IMR-90 (cell line): Measurements from ENCODE around the gene TMPRSS6. TPM values are rescaled to one million over a fixed set of nuclear protein-coding genes. Genes with fewer than 3 reads are reported as not detected.

ENCODE experiments used
- ATAC-seq: fragments of 200-7000 bp; cut with Tn5 transposase; 2 replicates; pipeline ENCODE4 v1.9.1; 2020; ENCODE audit warnings: low read depth, mild to moderate bottlenecking, moderate library complexity
- BruUV-seq: library from RNA; stranded (reverse); fragments of 400-500 nt; replicated peaks from 2 replicates; lab custom pipeline; 2021; lab: Mats Ljungman, UMichigan
- CTCF ChIA-PET: fragments of 300-600 bp; formaldehyde crosslinking; extraction: SDS; loops from one replicate; lab custom pipeline; 2021; ENCODE audit warnings: antibody characterized with exemption; lab: Yijun Ruan, JAX
- POLR2A ChIA-PET: fragments of 300-600 bp; sonication (Branson Sonifier 250); formaldehyde crosslinking; loops from one replicate; lab custom pipeline; 2022; ENCODE audit warnings: antibody characterized with exemption; ENCODE audit not compliant: unreplicated experiment; lab: Charles Lee
- DNase-seq: peaks from one replicate; pipeline ENCODE4 v3.0.0; 2013
- H2AFZ ChIP-seq: replicated peaks from 2 replicates; pipeline ENCODE3; 2013; ENCODE audit warnings: low read length, mild to moderate bottlenecking; ENCODE audit not compliant: poor library complexity
- H2AK5ac ChIP-seq: 2 replicates; pipeline ENCODE4 v1.6.1; 2013; ENCODE audit warnings: low read depth, low read length, inconsistent platforms
- H2AK9ac ChIP-seq: replicated peaks from 2 replicates; pipeline ENCODE3; 2013; ENCODE audit warnings: mild to moderate bottlenecking, low read depth, low read length, moderate library complexity; ENCODE audit not compliant: poor library complexity
- H2BK120ac ChIP-seq: 2 replicates; pipeline ENCODE4 v1.6.1; 2013; ENCODE audit warnings: low read depth, low read length, inconsistent platforms
- H2BK15ac ChIP-seq: 3 replicates; pipeline ENCODE4 v1.6.1; 2013; ENCODE audit warnings: low read depth, low read length, inconsistent platforms
- H2BK20ac ChIP-seq: 2 replicates; pipeline ENCODE4 v1.6.1; 2013; ENCODE audit warnings: low read depth, mild to moderate bottlenecking, inconsistent platforms, low read length, moderate library complexity
- H2BK5ac ChIP-seq: 2 replicates; pipeline ENCODE4 v1.6.1; 2013; ENCODE audit warnings: mild to moderate bottlenecking, low read depth, low read length, inconsistent platforms; ENCODE audit not compliant: poor library complexity, severe bottlenecking
- H3K14ac ChIP-seq: replicated peaks from 2 replicates; pipeline ENCODE4 v1.6.1; 2013; ENCODE audit warnings: low read depth, low read length, inconsistent platforms
- H3K18ac ChIP-seq: 2 replicates; pipeline ENCODE4 v1.6.1; 2013; ENCODE audit warnings: low read depth, low read length, control low read depth
- H3K23ac ChIP-seq: 2 replicates; pipeline ENCODE4 v1.6.1; 2013; ENCODE audit warnings: low read depth, low read length, inconsistent platforms
- H3K27ac ChIP-seq: 2 replicates; pipeline ENCODE4 v1.5.1; 2013; ENCODE audit warnings: mild to moderate bottlenecking, control low read depth, low read length; ENCODE audit not compliant: insufficient read depth
- H3K27me3 ChIP-seq: 2 replicates; pipeline ENCODE4 v1.6.1; 2013; ENCODE audit warnings: low read length; ENCODE audit not compliant: control insufficient read depth, insufficient read depth
- H3K36me3 ChIP-seq: 2 replicates; pipeline ENCODE4 v1.6.1; 2013; ENCODE audit warnings: low read length, mixed read lengths; ENCODE audit not compliant: control insufficient read depth, insufficient read depth
- H3K4ac ChIP-seq: 2 replicates; pipeline ENCODE4 v1.6.1; 2013; ENCODE audit warnings: low read depth, low read length, inconsistent platforms
- H3K4me1 ChIP-seq: 2 replicates; pipeline ENCODE4 v1.6.1; 2013; ENCODE audit warnings: low read length, mixed read lengths; ENCODE audit not compliant: control insufficient read depth, insufficient read depth
- H3K4me2 ChIP-seq: 2 replicates; pipeline ENCODE4 v1.6.1; 2013; ENCODE audit warnings: low read depth, mild to moderate bottlenecking, control low read depth, low read length, moderate library complexity
- H3K4me3 ChIP-seq: 2 replicates; pipeline ENCODE4 v1.5.1; 2013; ENCODE audit warnings: low read depth, mild to moderate bottlenecking, control low read depth, low read length, moderate library complexity; ENCODE audit not compliant: insufficient read depth
- H3K56ac ChIP-seq: 2 replicates; pipeline ENCODE4 v1.6.1; 2013; ENCODE audit warnings: low read length, inconsistent platforms; ENCODE audit not compliant: insufficient read depth; ENCODE audit errors: extremely low read depth
- H3K79me1 ChIP-seq, 2 experiments: 2 replicates each; pipeline ENCODE4 v1.6.1; 2013; ENCODE audit warnings: low read length in 2 of 2, inconsistent platforms in 1 of 2, low read depth in 1 of 2
- H3K9ac ChIP-seq: 2 replicates; pipeline ENCODE4 v1.6.1; 2013; ENCODE audit warnings: low read depth, low read length, control low read depth
- H3K9me1 ChIP-seq: 2 replicates; pipeline ENCODE4 v1.6.1; 2013; ENCODE audit warnings: low read length, inconsistent platforms; ENCODE audit not compliant: insufficient read depth
- H3K9me3 ChIP-seq: 2 replicates; pipeline ENCODE4 v1.6.1; 2013; ENCODE audit warnings: low read length; ENCODE audit not compliant: control insufficient read depth, insufficient read depth
- H4K20me1 ChIP-seq: 2 replicates; pipeline ENCODE4 v1.6.1; 2013; ENCODE audit warnings: low read length, inconsistent platforms; ENCODE audit not compliant: insufficient read depth
- H4K5ac ChIP-seq: 2 replicates; pipeline ENCODE4 v1.6.1; 2013; ENCODE audit warnings: mild to moderate bottlenecking, low read depth, low read length, control low read depth
- H4K8ac ChIP-seq, 2 experiments: 2 replicates each; pipeline ENCODE4 v1.6.1; 2013; ENCODE audit warnings: low read depth in 2 of 2, low read length in 2 of 2, control low read depth in 1 of 2, inconsistent platforms in 1 of 2
- H4K91ac ChIP-seq: 2 replicates; pipeline ENCODE4 v1.6.1; 2013; ENCODE audit warnings: low read depth, low read length, inconsistent platforms; ENCODE audit not compliant: insufficient read depth
- BHLHE40 ChIP-seq: fragments of 150-350 bp; IDR thresholded peaks from 2 replicates; pipeline ENCODE4 v1.6.1; 2016; ENCODE audit warnings: mild to moderate bottlenecking, low read depth, low read length
- CEBPB ChIP-seq: IDR thresholded peaks from 2 replicates; pipeline ENCODE4 v1.6.1; 2012; ENCODE audit warnings: low read depth, low read length, improper control_type of control experiment
- CHD1 ChIP-seq: IDR thresholded peaks from 2 replicates; pipeline ENCODE4 v1.6.1; 2012; ENCODE audit warnings: low read depth, low read length, improper control_type of control experiment
- CTCF ChIP-seq: conservative IDR thresholded peaks from 2 replicates; pipeline ENCODE4 v1.5.1; 2012; ENCODE audit warnings: mild to moderate bottlenecking, low read depth, low read length, improper control_type of control experiment
- ELK1 ChIP-seq: fragments of 150-350 bp; IDR thresholded peaks from 2 replicates; pipeline ENCODE4 v1.6.1; 2016; ENCODE audit warnings: low read depth, mild to moderate bottlenecking, low read length, moderate library complexity, borderline replicate concordance
- FOS ChIP-seq: fragments of 150-350 bp; IDR thresholded peaks from 2 replicates; pipeline ENCODE4 v1.6.1; 2016; ENCODE audit warnings: low read depth, low read length
- MAFK ChIP-seq: IDR thresholded peaks from 2 replicates; pipeline ENCODE4 v1.6.1; 2012; ENCODE audit warnings: low read depth, low read length, improper control_type of control experiment
- MAZ ChIP-seq: IDR thresholded peaks from 2 replicates; pipeline ENCODE4 v1.6.1; 2012; ENCODE audit warnings: low read depth, mild to moderate bottlenecking, low read length, improper control_type of control experiment, moderate library complexity, borderline replicate concordance
- MXI1 ChIP-seq: IDR thresholded peaks from 2 replicates; pipeline ENCODE4 v1.6.1; 2012; ENCODE audit warnings: low read depth, mild to moderate bottlenecking, low read length, moderate library complexity, borderline replicate concordance
- NFE2L2 ChIP-seq: fragments of 150-350 bp; IDR thresholded peaks from 2 replicates; pipeline ENCODE4 v1.6.1; 2016; ENCODE audit warnings: low read depth, mild to moderate bottlenecking, low read length
- POLR2A ChIP-seq: IDR thresholded peaks from 2 replicates; pipeline ENCODE4 v1.6.1; 2012; ENCODE audit warnings: mild to moderate bottlenecking, low read depth, low read length
- RAD21 ChIP-seq: IDR thresholded peaks from 2 replicates; pipeline ENCODE4 v1.6.1; 2012; ENCODE audit warnings: low read length, improper control_type of control experiment
- RCOR1 ChIP-seq: IDR thresholded peaks from 2 replicates; pipeline ENCODE4 v1.6.1; 2012; ENCODE audit warnings: mild to moderate bottlenecking, low read length, improper control_type of control experiment; ENCODE audit not compliant: insufficient replicate concordance
- RFX5 ChIP-seq: IDR thresholded peaks from 2 replicates; pipeline ENCODE4 v1.8.0; 2012; ENCODE audit warnings: low read depth, mild to moderate bottlenecking, low read length, moderate library complexity
- SMC3 ChIP-seq: fragments of 150-350 bp; IDR thresholded peaks from 2 replicates; pipeline ENCODE4 v1.6.1; 2016; ENCODE audit warnings: low read depth, mild to moderate bottlenecking, antibody characterized with exemption, low read length, moderate library complexity
- WGBS, 2 experiments: methylation state at CpG; one replicate each; pipeline versions ENCODE4 v1.1.5 to v1.1.7; 2013; ENCODE audit warnings: missing lambda C conversion rate in 2 of 2; ENCODE audit not compliant: insufficient read length in 1 of 2; ENCODE audit errors: extremely low coverage in 2 of 2; 5-methylcytosine and 5-hydroxymethylcytosine counted together
- dilution Hi-C: fragments of 300-500 bp; cut with HindIII; formaldehyde crosslinking; loops from one replicate; pipeline ENCODE4 v1.14.3; 2018; ENCODE audit warnings: low sequenced_read_pairs; ENCODE audit not compliant: unreplicated experiment
- in situ Hi-C: fragments of 300-500 bp; cut with MboI; formaldehyde crosslinking; loops from 3 replicates; pipeline ENCODE4 v1.14.3; 2019; ENCODE audit warnings: low sequenced_read_pairs, inconsistent platforms, mixed read lengths
- intact Hi-C: fragments of 100-400 bp; cut with micrococcal nuclease; formaldehyde crosslinking; loops from 2 replicates; pipeline ENCODE4 v1.10.0; 2022
- polyA plus RNA-seq, 3 experiments: library from polyadenylated mRNA; depleted of rRNA; stranded (reverse); fragments of >200 nt; gene quantifications; 2 replicates each; pipeline ENCODE4 v1.2.3, GENCODE V29; 2012; ENCODE audit warnings: low replicate concordance in 1 of 3
- total RNA-seq: library from RNA; depleted of rRNA; stranded (reverse); fragments of >200 nt; gene quantifications from 2 replicates; pipeline ENCODE4 v1.2.3, GENCODE V29; 2012
- TF ChIP-seq, protein P1 (sequence below): fragments of 150-350 bp; IDR thresholded peaks from 2 replicates; pipeline ENCODE4 v1.6.1; 2017; ENCODE audit warnings: mild to moderate bottlenecking, antibody characterized with exemption, low read length, low read depth

TMPRSS6 gene
- total and polyA plus RNA-seq, 2 of the 4 experiments (the other 2 are of a cell fraction): not detected

DNA sequence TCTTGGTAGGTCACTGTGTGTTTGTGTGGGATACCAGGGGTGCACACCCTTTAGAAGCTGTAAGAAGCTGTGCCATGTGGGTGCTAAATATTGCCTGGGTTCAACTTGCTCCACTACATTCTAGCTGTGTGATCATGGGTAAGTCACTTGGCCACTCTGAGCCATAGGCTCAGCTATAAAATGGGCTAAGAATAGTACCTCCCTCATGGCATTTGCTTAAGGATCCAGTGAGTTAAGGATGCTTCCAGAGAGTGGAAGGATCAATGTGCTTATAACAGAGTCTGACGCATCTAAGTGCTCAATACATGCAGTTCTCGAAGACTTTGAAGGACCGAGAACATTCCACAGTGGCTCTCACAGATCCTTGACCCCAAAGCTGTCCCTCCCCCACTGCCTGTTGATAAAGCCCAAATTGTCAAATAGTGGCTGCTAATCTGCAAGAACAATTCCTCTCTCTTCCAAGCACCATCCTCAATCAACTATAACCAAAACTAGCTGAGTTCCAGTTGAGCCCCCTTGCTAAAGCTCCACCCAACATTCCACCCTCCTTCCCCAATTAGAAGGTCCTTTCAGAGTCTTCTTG, 13.2 kb upstream of the TMPRSS6 start:
- Histone ChIP-seq H2AK9ac (no peak overlapping the region), H4K8ac (no peak overlapping the region), H3K4me1 (peaks cover 3% of the 10 kb centered on the region; the same call in 1 of the 2 replicates), H3K27me3 (peaks cover 55% of the 10 kb centered on the region), H3K23ac (no peak overlapping the region), H3K4me3 (no peak overlapping the region), H3K14ac (no peak overlapping the region), H4K20me1 (no peaks in the 10 kb centered on the region), H3K18ac (no peak overlapping the region), H3K79me1 (no peaks in the 10 kb centered on the region), H3K4me2 (no peak overlapping the region), H2BK15ac (no peak overlapping the region), H2AK5ac (no peak overlapping the region), H3K27ac (no peak overlapping the region), H4K5ac (no peak overlapping the region), H3K9me3 (no peaks in the 10 kb centered on the region), H2BK5ac (no peak overlapping the region), H3K36me3 (no peaks in the 10 kb centered on the region), H3K9me1 (no peaks in the 10 kb centered on the region), H3K4ac (no peak overlapping the region), H3K56ac (no peak overlapping the region), H2BK20ac (no peak overlapping the region), H2AFZ (no peak overlapping the region), H4K91ac (no peak overlapping the region), H3K9ac (no peak overlapping the region), H2BK120ac (no peak overlapping the region)
- dilution Hi-C loops (no loop called here), in situ Hi-C loops (no loop called here), intact Hi-C loops (no loop called here)
- ChIA-PET POLR2A (no interaction called here), CTCF (interaction anchor here (0.6 kb wide), 1 partner anchor 77 kb away, joined by 5 read pairs; no protein-coding TSS in a partner anchor)
- DNase-seq (no peak), ATAC-seq (no peak)
- TF ChIP-seq RFX5: no peak
- no peak for TF ChIP-seq MXI1
- TF ChIP-seq CHD1: no peak
- no peak for TF ChIP-seq RCOR1
- TF ChIP-seq NFE2L2: no peak
- TF ChIP-seq RAD21: no peak
- no peak for TF ChIP-seq MAZ
- no peak for TF ChIP-seq BHLHE40
- no peak for TF ChIP-seq POLR2A
- TF ChIP-seq, protein P1, sequence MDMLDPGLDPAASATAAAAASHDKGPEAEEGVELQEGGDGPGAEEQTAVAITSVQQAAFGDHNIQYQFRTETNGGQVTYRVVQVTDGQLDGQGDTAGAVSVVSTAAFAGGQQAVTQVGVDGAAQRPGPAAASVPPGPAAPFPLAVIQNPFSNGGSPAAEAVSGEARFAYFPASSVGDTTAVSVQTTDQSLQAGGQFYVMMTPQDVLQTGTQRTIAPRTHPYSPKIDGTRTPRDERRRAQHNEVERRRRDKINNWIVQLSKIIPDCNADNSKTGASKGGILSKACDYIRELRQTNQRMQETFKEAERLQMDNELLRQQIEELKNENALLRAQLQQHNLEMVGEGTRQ: no peak
- no peak for TF ChIP-seq MAFK
- no peak for TF ChIP-seq CTCF
- TF ChIP-seq CEBPB: no peak
- TF ChIP-seq ELK1: no peak
- no peak for TF ChIP-seq FOS
- TF ChIP-seq SMC3: no peak
- BruUV-seq: no TSS peak
- no CpG with 5 or more reads among the region's 3 CpGs for WGBS, 2 experiments
